HG03159 (cell line): Measurements from ENCODE around the gene BRCA2.

Experiments used
- ATAC-seq: cut with Tn5 transposase; IDR thresholded peaks from one replicate; pipeline ENCODE4 v1.9.1; 2021; ENCODE audit warnings: mild to moderate bottlenecking, moderate library complexity; ENCODE audit not compliant: unreplicated experiment

BRCA2 gene

GRCh38 chr13:32378012-32378411 is 62.7 kb downstream of the BRCA2 start:
- ATAC-seq: no peak

GRCh38 chr13:32381539-32381938 is 66.2 kb downstream of the BRCA2 start:
- ATAC-seq: no peak

GRCh38 chr13:32383836-32384618 is 68.7 kb downstream of the BRCA2 start:
- no peak for ATAC-seq

- no peak for ATAC-seq
Observed at GRCh38 chr13:32384702-32385101, 69.4 kb downstream of the BRCA2 start.

- ATAC-seq: no peak
Observed at GRCh38 chr13:32385410-32385809, 70.1 kb downstream of the BRCA2 start.

GRCh38 chr13:32390048-32390447 is 74.7 kb downstream of the BRCA2 start:
- ATAC-seq: no peak

GRCh38 chr13:32390484-32390883 is 75.2 kb downstream of the BRCA2 start:
- ATAC-seq: no peak

- ATAC-seq: no peak
Observed at GRCh38 chr13:32391101-32391619, 75.9 kb downstream of the BRCA2 start.

GRCh38 chr13:32403108-32403507 is 87.8 kb downstream of the BRCA2 start:
- ATAC-seq: no peak

- no peak for ATAC-seq
Observed at GRCh38 chr13:32407854-32408253, 92.5 kb downstream of the BRCA2 start.

- no peak for ATAC-seq
Observed at GRCh38 chr13:32408296-32409000, 93.1 kb downstream of the BRCA2 start.

GRCh38 chr13:32409001-32409313 is 93.6 kb downstream of the BRCA2 start:
- ATAC-seq: no peak

GRCh38 chr13:32409561-32410421 is 94.5 kb downstream of the BRCA2 start:
- no peak for ATAC-seq

- no peak for ATAC-seq
Observed at GRCh38 chr13:32413284-32413683, 98.0 kb downstream of the BRCA2 start.

- no peak for ATAC-seq
Observed at GRCh38 chr13:32414580-32414979, 99.3 kb downstream of the BRCA2 start.

- no peak for ATAC-seq
Observed at GRCh38 chr13:32415019-32415418, 99.7 kb downstream of the BRCA2 start.

GRCh38 chr13:32417995-32418394 is 102.7 kb downstream of the BRCA2 start:
- ATAC-seq: no peak

- no peak for ATAC-seq
Observed at GRCh38 chr13:32419862-32420261, 104.6 kb downstream of the BRCA2 start.

GRCh38 chr13:32423592-32423991 is 108.3 kb downstream of the BRCA2 start:
- ATAC-seq: no peak

GRCh38 chr13:32425158-32425557 is 109.8 kb downstream of the BRCA2 start:
- ATAC-seq: no peak
